Nasal cavity respiratory epithelium epithelial cell of viscerocranial mucosa (primary cell): ENCODE results near the gene XIAP. TPM values are rescaled to one million over a fixed set of nuclear protein-coding genes. Genes with fewer than 3 reads are reported as not detected.

Source experiments
- total RNA-seq: library from RNA; depleted of rRNA; stranded (reverse); fragments of >200 nt; gene quantifications from 2 replicates; pipeline ENCODE4 v1.2.3, GENCODE V29; 2014

The XIAP gene
- 68.6 and 71.8 TPM in 2 replicates for total RNA-seq

DNA sequence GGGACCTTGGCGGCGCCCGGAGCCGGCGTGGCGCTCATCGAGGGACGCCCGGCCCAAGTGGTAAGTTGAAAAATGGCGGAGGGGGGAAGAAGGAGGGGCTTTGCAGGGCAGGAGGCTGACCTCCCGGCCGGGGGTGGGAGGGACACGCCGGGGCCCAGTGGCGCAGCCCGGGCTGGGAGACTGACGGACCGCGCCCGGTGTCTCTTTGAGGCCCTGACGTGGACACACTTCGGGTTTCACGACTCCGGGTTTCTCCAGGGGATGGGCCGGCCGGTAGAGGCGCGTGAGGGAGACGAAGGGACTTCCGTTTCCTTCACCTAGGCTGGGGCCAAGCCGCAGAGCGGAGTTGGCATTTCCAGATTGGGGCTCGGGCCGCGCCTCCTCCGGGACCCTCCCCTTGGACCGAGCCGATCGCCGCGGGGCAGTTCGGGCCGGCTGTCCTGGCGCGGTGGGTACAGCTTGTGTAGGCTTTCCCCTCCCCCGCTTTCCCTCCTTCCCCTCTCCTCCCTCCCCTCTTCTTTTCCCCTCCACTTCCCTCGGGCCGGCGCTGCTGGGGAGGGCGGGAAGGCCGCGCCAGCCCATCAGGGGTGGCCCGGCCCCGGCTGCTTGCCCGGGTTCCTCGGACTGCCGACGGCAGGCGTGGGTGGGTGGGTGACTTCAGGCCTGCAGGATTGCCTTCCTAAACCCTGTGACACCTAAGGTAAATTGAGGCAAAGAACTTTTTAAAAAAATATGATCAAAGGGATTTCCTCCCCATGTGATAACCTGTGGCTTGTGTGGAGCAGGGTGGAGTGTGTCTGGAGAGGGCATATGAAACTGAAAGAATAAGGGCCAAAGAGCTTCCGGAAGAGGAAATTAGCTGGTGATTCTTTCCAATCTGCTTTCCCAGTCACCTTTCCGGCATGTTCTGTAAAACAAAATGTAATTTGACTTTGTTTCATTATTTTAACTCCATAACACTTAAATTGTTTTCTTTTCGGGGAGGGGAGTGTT, at the start of gene XIAP:
Gene XIAP (plus strand): TSS at position 208 of the 993 bp plus-strand sequence. CDS start 25,610 bp downstream, outside the sequence.

DNA sequence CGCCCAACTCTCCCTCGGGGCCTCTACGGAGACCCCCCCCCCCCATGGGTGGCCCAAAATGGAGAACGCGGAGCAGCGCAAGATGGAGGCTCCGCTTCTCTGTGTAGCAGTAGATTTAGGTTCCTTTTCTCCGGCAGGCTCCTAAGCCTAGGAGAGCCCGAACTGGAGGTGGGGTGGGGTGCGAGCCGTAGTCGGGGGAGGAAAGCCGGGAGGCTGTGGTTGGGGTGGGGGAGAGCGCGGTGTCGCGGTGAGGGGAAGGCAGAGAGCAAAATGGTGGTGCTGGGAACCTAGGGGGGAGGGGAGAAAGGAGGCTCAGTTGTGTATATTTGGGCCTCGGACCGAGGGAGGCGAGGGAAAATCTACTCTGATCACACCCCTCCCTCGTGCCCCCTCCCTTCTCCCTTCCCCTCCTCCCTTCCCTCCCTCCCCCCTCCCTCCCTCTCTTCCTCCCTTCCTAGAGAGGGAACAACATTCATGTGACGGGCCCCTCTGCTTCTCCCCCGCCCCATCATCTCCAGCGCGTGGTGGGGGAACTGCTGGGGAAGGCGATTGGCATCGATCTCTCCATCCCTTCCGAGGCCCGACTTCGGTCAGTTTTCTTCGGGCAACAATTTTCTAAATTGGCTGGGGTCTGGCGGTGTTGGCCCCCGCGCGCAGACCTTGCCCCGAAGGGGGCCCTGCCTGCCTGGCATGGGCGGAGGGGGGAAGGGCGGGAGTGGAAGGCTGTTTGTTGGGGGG, 101.6 kb downstream of the XIAP start, which contains the start of gene STAG2:
Gene STAG2 (plus strand): TSS at position 439 of the 738 bp plus-strand sequence. CDS start 60,922 bp downstream, outside the sequence.

Other genes starting within 250 kb of the XIAP start
- gene THOC2, start 127.0 kb upstream of the XIAP start, total RNA-seq: 74.5 and 86.0 TPM in 2 replicates
- gene STAG2, start 101.7 kb downstream of the XIAP start, total RNA-seq: 93.6 and 110 TPM in 2 replicates